ENCODE measurements around the gene PSMB7.

- TF ChIP-seq SUZ12 (IDR thresholded peaks at IDR 0.05; ENCODE audit: extremely low read depth, insufficient read depth, insufficient read length), result no peak
- no peak for TF ChIP-seq YY1 (IDR thresholded peaks at IDR 0.05; ENCODE audit: insufficient read depth, insufficient read length)
Observed at GRCh38 chr9:124349267-124349666, 66.0 kb downstream of the PSMB7 start.
